Panc1 (cell line): ENCODE results near the gene ERO1B. TPM values are rescaled to one million over a fixed set of nuclear protein-coding genes. Genes with fewer than 3 reads are reported as not detected.
A peak's percentile ranks its signal among the peaks of the same experiment; 100 is the strongest.

Source experiments
- ATAC-seq: fragments of 200-7000 bp; cut with Tn5 transposase; 2 replicates; pipeline ENCODE4 v1.9.1; 2020; ENCODE audit warnings: mild to moderate bottlenecking, moderate library complexity
- BruUV-seq: library from RNA; stranded (reverse); fragments of 400-500 nt; replicated peaks from 2 replicates; lab custom pipeline; 2021; lab: Mats Ljungman, UMichigan
- CTCF ChIA-PET: fragments of 300-600 bp; sonication (Branson Sonifier 250); formaldehyde crosslinking; loops from one replicate; lab custom pipeline; 2022; ENCODE audit warnings: antibody characterized with exemption; lab: Charles Lee
- POLR2A ChIA-PET: fragments of 300-600 bp; sonication (Branson Sonifier 250); formaldehyde crosslinking; loops from one replicate; lab custom pipeline; 2022; ENCODE audit warnings: antibody characterized with exemption; lab: Charles Lee
- DNase-seq: peaks from one replicate; pipeline ENCODE4 v3.0.0-alpha.2; 2010; ENCODE audit warnings: low read depth, low spot score
- H3K27ac ChIP-seq: 2 replicates; pipeline ENCODE4 v1.5.1; 2011; ENCODE audit warnings: mild to moderate bottlenecking, low read length, inconsistent platforms
- H3K27me3 ChIP-seq: fragments of 200-500 bp; sonication (Bioruptor generic); 2 replicates; pipeline ENCODE4 v1.6.0; 2014; ENCODE audit warnings: low read length, inconsistent platforms; ENCODE audit not compliant: control insufficient read depth, insufficient read depth
- H3K36me3 ChIP-seq: fragments of 200-500 bp; sonication (Bioruptor generic); 2 replicates; pipeline ENCODE4 v1.5.1; 2014; ENCODE audit warnings: inconsistent platforms, mild to moderate bottlenecking, low read length, moderate library complexity; ENCODE audit not compliant: control insufficient read depth, insufficient read depth
- H3K4me1 ChIP-seq: 2 replicates; pipeline ENCODE4 v1.5.1; 2011; ENCODE audit warnings: inconsistent platforms, mild to moderate bottlenecking, low read length, moderate library complexity; ENCODE audit not compliant: control insufficient read depth, insufficient read depth
- H3K4me3 ChIP-seq, 2 experiments: 2 replicates each; pipeline ENCODE4 v1.5.1; 2011 to 2012; ENCODE audit warnings: low read depth in 2 of 2, low read length in 2 of 2, mild to moderate bottlenecking in 2 of 2, inconsistent platforms in 1 of 2, moderate library complexity in 1 of 2
- H3K9me3 ChIP-seq: fragments of 200-500 bp; sonication (Bioruptor generic); 2 replicates; pipeline ENCODE4 v1.5.1; 2014; ENCODE audit warnings: low read depth, mild to moderate bottlenecking, inconsistent platforms, low read length, moderate library complexity; ENCODE audit not compliant: control insufficient read depth, insufficient read depth
- CTCF ChIP-seq: fragments of 450-650 bp; IDR thresholded peaks from 2 replicates; pipeline ENCODE4 v1.5.1; 2017; ENCODE audit warnings: mild to moderate bottlenecking
- POLR2AphosphoS5 ChIP-seq: IDR thresholded peaks from 2 replicates; pipeline ENCODE4 v1.6.1; 2012; ENCODE audit warnings: mild to moderate bottlenecking, low read depth, low read length, moderate library complexity
- REST ChIP-seq, 2 experiments: IDR thresholded peaks; 2 replicates each; pipeline ENCODE4 v1.6.1; 2011 to 2012; ENCODE audit warnings: low read depth in 2 of 2, control low read depth in 1 of 2, low read length in 1 of 2, mild to moderate bottlenecking in 1 of 2, moderate library complexity in 1 of 2; ENCODE audit not compliant: insufficient read depth in 1 of 2
- SIN3A ChIP-seq: IDR thresholded peaks from 2 replicates; pipeline ENCODE4 v1.6.1; 2012; ENCODE audit warnings: low read depth, mild to moderate bottlenecking, low read length, moderate library complexity, borderline replicate concordance; ENCODE audit not compliant: insufficient read depth
- TCF7L2 ChIP-seq: IDR thresholded peaks from 2 replicates; pipeline ENCODE4 v1.6.1; 2011; ENCODE audit warnings: mild to moderate bottlenecking, low read depth, low read length, inconsistent platforms
- in situ Hi-C: cut with HindIII; loops from 2 replicates; pipeline ENCODE4 v1.10.0; 2016; ENCODE audit warnings: low sequenced_read_pairs, low pct_unique_long_range_greater_than_20kb
- intact Hi-C: fragments of 100-400 bp; cut with micrococcal nuclease; formaldehyde crosslinking; loops from one replicate; pipeline ENCODE4 v1.10.0; 2022; ENCODE audit not compliant: unreplicated experiment
- total RNA-seq: library from RNA; stranded (reverse); gene quantifications from one replicate; pipeline ENCODE4 v1.2.1, GENCODE V29; 2021; ENCODE audit not compliant: unreplicated experiment

Gene ERO1B
- total RNA-seq, 1 experiment from 2014 or later: 19.9 TPM

- intact Hi-C loops (no loop called here), in situ Hi-C loops (no loop called here)
- Histone ChIP-seq H3K27me3 (no peaks in the 10 kb centered on the region), H3K9me3 (no peaks in the 10 kb centered on the region), H3K27ac (no peak overlapping the region), H3K4me3 (no peak overlapping the region), H3K4me1 (0 out of 2 replicates have a peak, but pooled peaks cover 3% of the 10 kb centered on the region), H3K36me3 (no peaks in the 10 kb centered on the region)
- ATAC-seq (no peak), DNase-seq (no peak)
- no peak for TF ChIP-seq SIN3A
- TF ChIP-seq CTCF: no peak
- no peak for TF ChIP-seq POLR2AphosphoS5
- no peak for TF ChIP-seq REST (IDR thresholded peaks at IDR 0.05; ENCODE audit: insufficient read depth in 1 of 2, low read depth in 2 of 2, low read length in 1 of 2)
- TF ChIP-seq TCF7L2: no peak
- CTCF ChIA-PET: no interaction called here
- POLR2A ChIA-PET: no interaction called here
- TSS peak; percentile 59 for BruUV-seq
These were observed 41.1 kb downstream of the ERO1B start for GRCh38 chr1:236240675-236241074.

GRCh38 chr1:236239092-236239585 is 42.6 kb downstream of the ERO1B start:
- intact Hi-C loops: no loop called here
- BruUV-seq: no TSS peak
- no peak overlapping the region for H3K4me3 ChIP-seq
- no peak for ATAC-seq
- no peak overlapping the region for H3K27ac ChIP-seq
- CTCF ChIA-PET: interaction anchor here (0.7 kb wide), 1 partner anchor 1263 kb away, joined by 10 read pairs; no protein-coding TSS in a partner anchor
- no peak for TF ChIP-seq CTCF
- no peak for TF ChIP-seq POLR2AphosphoS5
- TF ChIP-seq SIN3A: no peak
- no peak for TF ChIP-seq REST (IDR thresholded peaks at IDR 0.05; ENCODE audit: insufficient read depth in 1 of 2, low read depth in 2 of 2, low read length in 1 of 2)
- no peak for TF ChIP-seq TCF7L2
- 0 out of 2 replicates have a peak, but pooled peaks cover 3% of the 10 kb centered on the region for H3K4me1 ChIP-seq
- no peaks in the 10 kb centered on the region for H3K27me3 ChIP-seq
- in situ Hi-C loops: no loop called here
- no peaks in the 10 kb centered on the region; the same call in 1 of the 2 replicates for H3K36me3 ChIP-seq
- DNase-seq: no peak
- no peaks in the 10 kb centered on the region for H3K9me3 ChIP-seq
- POLR2A ChIA-PET: no interaction called here
